Activated CD8-positive, alpha-beta memory T cell treated with anti-CD3 and anti-CD28 coated beads for 24 hours (primary cell): ENCODE results near the gene MRPL9.

Source experiments
- DNase-seq: peaks from one replicate; pipeline ENCODE4 v3.0.0-alpha.2; 2020

MRPL9 gene

GRCh38 chr1:151762941-151763921 is at the start of gene MRPL9:
Gene MRPL9, minus strand, starts transcription at chr1:151763496. Its CDS starts 17 bp downstream, at chr1:151763479.
- peak; percentile 93 for DNase-seq

- no peak for DNase-seq
These were observed 47.9 kb upstream of the MRPL9 start for GRCh38 chr1:151811181-151811580.

- no peak for DNase-seq
These were observed 46.8 kb upstream of the MRPL9 start for GRCh38 chr1:151809985-151810556.

- no peak for DNase-seq
These were observed 46.1 kb upstream of the MRPL9 start for GRCh38 chr1:151809290-151809984.

GRCh38 chr1:151807766-151808165 is 44.5 kb upstream of the MRPL9 start:
- peak; percentile 33 for DNase-seq

GRCh38 chr1:151807131-151807530 is 43.8 kb upstream of the MRPL9 start:
- DNase-seq: peak; percentile 28

GRCh38 chr1:151806170-151806569 is 42.9 kb upstream of the MRPL9 start:
- DNase-seq: peak; percentile 21

- no peak for DNase-seq
These were observed 41.9 kb upstream of the MRPL9 start, which contains the start of gene LINGO4 for GRCh38 chr1:151805066-151805820. Gene LINGO4, minus strand, starts transcription at chr1:151805419. Its CDS starts 2,715 bp downstream, at chr1:151802704.

- no peak for DNase-seq
These were observed 40.6 kb upstream of the MRPL9 start for GRCh38 chr1:151803915-151804314.

GRCh38 chr1:151803164-151803563 is 39.9 kb upstream of the MRPL9 start:
- no peak for DNase-seq

GRCh38 chr1:151802372-151802771 is 39.1 kb upstream of the MRPL9 start:
- DNase-seq: no peak

GRCh38 chr1:151801846-151802245 is 38.5 kb upstream of the MRPL9 start:
- DNase-seq: no peak

GRCh38 chr1:151801310-151801820 is 38.1 kb upstream of the MRPL9 start:
- no peak for DNase-seq

GRCh38 chr1:151800830-151801229 is 37.5 kb upstream of the MRPL9 start:
- DNase-seq: no peak

GRCh38 chr1:151799179-151800022 is 36.1 kb upstream of the MRPL9 start:
- no peak for DNase-seq

GRCh38 chr1:151798571-151798970 is 35.3 kb upstream of the MRPL9 start:
- no peak for DNase-seq

GRCh38 chr1:151790940-151791651 is 27.8 kb upstream of the MRPL9 start:
- peak; percentile 59 for DNase-seq

GRCh38 chr1:151790071-151790939 is 27.0 kb upstream of the MRPL9 start, which contains the start of gene TDRKH:
Gene TDRKH, minus strand, starts transcription at chr1:151790500. Its CDS starts 7,478 bp downstream, at chr1:151783022.
- DNase-seq: peak; percentile 98

- DNase-seq: no peak
These were observed 24.4 kb upstream of the MRPL9 start for GRCh38 chr1:151787689-151788088.

GRCh38 chr1:151783796-151784195 is 20.5 kb upstream of the MRPL9 start:
- DNase-seq: no peak
